Activated CD4-positive, alpha-beta T cell treated with anti-CD3 and anti-CD28 coated beads, Interleukin-2, amount 10 ng/mL, durations not matched to agents 24 days and 14 days (primary cell): ENCODE measurements around the gene GPR17. TPM values are rescaled to one million over a fixed set of nuclear protein-coding genes. Genes with fewer than 3 reads are reported as not detected.

Experiments
- DNase-seq: peaks from one replicate; pipeline ENCODE4 v3.0.0; 2022
- H3K27ac Mint-ChIP-seq: one replicate; pipeline ENCODE4 v1.8.0; 2022; ENCODE audit warnings: mild to moderate bottlenecking, mixed read lengths
- H3K27me3 Mint-ChIP-seq: one replicate; pipeline ENCODE4 v1.8.0; 2022; ENCODE audit warnings: mixed read lengths
- H3K36me3 Mint-ChIP-seq: one replicate; pipeline ENCODE4 v1.8.0; 2022; ENCODE audit warnings: low read depth, mild to moderate bottlenecking, mixed read lengths
- H3K4me1 Mint-ChIP-seq: one replicate; pipeline ENCODE4 v1.8.0; 2021; ENCODE audit warnings: mixed read lengths
- H3K4me3 Mint-ChIP-seq: one replicate; pipeline ENCODE4 v1.8.0; 2022; ENCODE audit warnings: mild to moderate bottlenecking, moderate library complexity, mixed read lengths
- H3K9me3 Mint-ChIP-seq: one replicate; pipeline ENCODE4 v1.8.0; 2021; ENCODE audit warnings: mixed read lengths
- intact Hi-C: fragments of 100-400 bp; cut with micrococcal nuclease; formaldehyde crosslinking; loops from one replicate; pipeline ENCODE4 v1.15.1; 2023
- total RNA-seq: library from RNA; stranded (reverse); gene quantifications from 2 replicates; pipeline ENCODE4 v1.2.3, GENCODE V29; 2022

The GPR17 gene
- total RNA-seq, 1 donor from 2014 or later: not detected

DNA sequence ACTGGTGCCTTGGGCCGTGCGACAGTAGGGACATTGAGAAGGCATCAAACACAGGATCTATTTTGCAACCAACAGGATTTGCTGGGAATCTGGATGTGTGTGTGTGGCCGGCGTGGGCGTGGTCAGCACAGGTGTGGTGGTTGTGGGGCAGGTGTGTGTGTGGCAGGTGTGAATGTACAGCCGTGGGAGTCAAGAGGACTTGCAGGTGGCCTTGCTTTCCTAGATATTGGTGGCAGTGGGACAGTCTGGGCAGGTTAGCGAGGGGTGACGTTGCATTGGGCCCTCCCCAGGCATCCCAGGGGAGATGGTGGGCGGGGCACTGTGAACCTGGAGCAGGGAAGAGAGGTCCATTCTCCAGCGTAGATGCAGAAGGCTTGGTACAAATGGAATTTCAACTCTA, 32.6 kb downstream of the GPR17 start:
- intact Hi-C loops: no loop called here
- Mint-ChIP-seq H3K36me3 (peaks cover 2% of the 10 kb centered on the region), H3K9me3 (no peaks in the 10 kb centered on the region), H3K4me1 (peaks cover 4% of the 10 kb centered on the region), H3K4me3 (no peak overlapping the region), H3K27me3 (peaks cover 47% of the 10 kb centered on the region), H3K27ac (no peak overlapping the region)
- no peak for DNase-seq

DNA sequence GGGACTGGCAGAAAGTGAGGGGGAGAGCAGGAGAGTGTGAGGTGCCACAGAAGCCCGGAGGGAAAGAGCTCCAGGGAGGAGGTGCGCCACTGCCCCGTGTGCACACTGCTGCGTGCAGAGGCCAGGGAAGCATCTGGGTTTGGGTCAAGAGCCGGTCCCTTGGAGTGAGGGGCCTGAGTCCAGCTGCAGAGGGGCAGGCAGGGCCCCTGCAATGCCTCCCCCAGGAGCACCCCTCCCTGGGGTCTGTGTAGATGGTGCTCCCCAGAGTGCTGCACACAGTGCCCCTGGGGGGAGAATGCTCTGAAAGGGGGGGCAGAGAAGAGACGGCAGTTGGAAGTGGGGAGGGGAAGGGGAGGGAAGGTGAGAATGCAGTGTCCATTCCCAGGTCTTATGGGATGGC, 33.0 kb downstream of the GPR17 start:
- H3K9me3 Mint-ChIP-seq: no peaks in the 10 kb centered on the region
- H3K27ac Mint-ChIP-seq: no peak overlapping the region
- H3K4me3 Mint-ChIP-seq: no peak overlapping the region
- H3K27me3 Mint-ChIP-seq: peaks cover 44% of the 10 kb centered on the region
- H3K4me1 Mint-ChIP-seq: peaks cover 4% of the 10 kb centered on the region
- H3K36me3 Mint-ChIP-seq: peaks cover 2% of the 10 kb centered on the region
- no peak for DNase-seq
- intact Hi-C loops: no loop called here

DNA sequence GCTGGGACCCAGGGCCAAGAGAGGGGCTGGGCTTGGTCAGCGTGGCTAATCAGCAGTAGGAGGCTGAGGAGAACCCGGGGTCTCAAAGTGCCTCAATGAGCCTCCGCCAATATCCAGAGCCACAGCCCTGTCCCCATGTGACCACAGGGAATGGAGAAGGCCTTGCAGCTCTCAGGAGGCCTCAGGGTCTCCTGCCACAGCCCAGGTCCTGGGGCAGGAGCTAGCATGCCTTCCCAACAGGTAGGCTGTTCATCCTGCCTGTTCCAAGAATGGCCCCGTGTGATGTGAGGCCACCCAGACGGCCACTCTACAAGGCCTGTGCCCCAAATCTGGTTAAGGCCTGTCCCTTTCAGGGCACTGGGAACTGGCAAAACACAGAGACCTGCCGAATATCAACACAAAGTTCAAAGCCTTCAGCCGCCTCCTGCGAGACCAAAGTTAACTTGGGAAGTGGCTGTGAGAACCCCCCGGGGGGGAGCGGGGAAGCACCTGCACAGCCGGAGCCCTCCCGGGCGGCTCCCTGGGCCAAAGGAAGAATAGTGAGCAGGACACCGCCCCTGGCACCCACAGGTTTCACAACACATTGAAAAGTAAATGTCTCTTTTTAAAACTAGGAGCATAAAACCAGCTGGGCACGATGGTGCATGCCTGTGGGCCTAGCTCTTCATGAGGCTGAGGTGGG, 33.9 kb downstream of the GPR17 start:
- H3K27me3 Mint-ChIP-seq: peaks cover 39% of the 10 kb centered on the region
- intact Hi-C loops: no loop called here
- no peak overlapping the region for H3K4me3 Mint-ChIP-seq
- no peaks in the 10 kb centered on the region for H3K36me3 Mint-ChIP-seq
- DNase-seq: no peak
- H3K4me1 Mint-ChIP-seq: no peaks in the 10 kb centered on the region
- no peaks in the 10 kb centered on the region for H3K9me3 Mint-ChIP-seq
- no peak overlapping the region for H3K27ac Mint-ChIP-seq

DNA sequence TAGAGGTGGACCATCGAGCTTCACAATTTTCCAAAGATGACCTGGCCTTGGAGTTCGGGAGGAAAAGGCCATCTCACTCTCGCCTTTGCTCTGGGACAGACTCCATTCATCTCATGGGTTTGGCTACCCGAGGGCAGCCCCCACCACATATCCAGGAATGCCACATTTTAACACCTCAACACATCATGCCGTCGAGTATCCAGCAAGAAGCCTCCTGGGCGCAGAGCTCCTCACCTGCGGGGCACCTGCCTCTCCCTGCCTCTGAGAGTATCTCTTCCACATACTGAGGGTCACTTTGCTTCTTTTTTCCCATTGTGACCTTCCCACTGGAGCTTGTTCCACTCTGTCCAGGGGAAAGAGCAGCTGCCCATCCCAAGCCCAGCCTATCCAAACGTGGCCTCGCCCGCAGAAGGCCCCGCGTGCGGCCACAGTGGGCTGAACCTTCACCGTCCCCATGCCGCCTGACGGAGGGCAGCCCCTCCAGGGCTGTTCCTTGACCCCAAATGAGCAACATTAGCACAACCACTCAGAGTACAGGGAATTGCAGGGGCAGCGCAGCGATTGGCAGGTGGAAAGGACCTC, 34.8 kb downstream of the GPR17 start:
- no peaks in the 10 kb centered on the region for H3K4me1 Mint-ChIP-seq
- intact Hi-C loops: no loop called here
- no peaks in the 10 kb centered on the region for H3K9me3 Mint-ChIP-seq
- no peaks in the 10 kb centered on the region for H3K36me3 Mint-ChIP-seq
- no peak for DNase-seq
- no peak overlapping the region for H3K4me3 Mint-ChIP-seq
- peaks cover 42% of the 10 kb centered on the region for H3K27me3 Mint-ChIP-seq
- no peak overlapping the region for H3K27ac Mint-ChIP-seq

DNA sequence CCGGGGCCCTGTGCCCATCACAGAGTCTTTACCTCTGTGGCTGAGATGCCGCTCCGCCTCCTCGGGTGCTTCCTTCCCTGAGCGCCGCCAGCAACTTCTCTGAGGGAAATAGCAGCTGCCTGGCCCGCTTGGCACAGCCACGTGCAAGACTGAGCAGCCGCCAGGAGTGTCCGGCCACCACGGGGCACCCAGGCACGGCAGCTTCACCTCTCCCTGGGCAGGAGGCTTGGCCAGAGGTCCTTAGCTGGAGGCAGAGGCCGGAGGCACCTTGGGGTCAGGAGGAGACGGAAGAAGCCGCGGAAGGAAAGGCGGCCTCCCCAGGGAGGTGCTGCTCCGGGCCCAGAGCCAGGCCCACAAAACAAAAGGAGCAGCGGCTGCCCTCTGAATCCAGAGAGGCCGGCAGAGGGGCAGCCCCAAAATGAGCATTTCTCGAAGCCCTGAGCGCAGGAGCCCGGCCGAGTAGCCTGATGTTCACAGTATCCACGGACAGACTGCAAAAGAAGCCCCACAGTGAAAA, 35.4 kb downstream of the GPR17 start:
- DNase-seq: no peak
- intact Hi-C loops: no loop called here
- peaks cover 39% of the 10 kb centered on the region for H3K27me3 Mint-ChIP-seq
- no peak overlapping the region for H3K27ac Mint-ChIP-seq
- no peak overlapping the region for H3K4me3 Mint-ChIP-seq
- no peaks in the 10 kb centered on the region for H3K36me3 Mint-ChIP-seq
- H3K4me1 Mint-ChIP-seq: no peaks in the 10 kb centered on the region
- no peaks in the 10 kb centered on the region for H3K9me3 Mint-ChIP-seq

DNA sequence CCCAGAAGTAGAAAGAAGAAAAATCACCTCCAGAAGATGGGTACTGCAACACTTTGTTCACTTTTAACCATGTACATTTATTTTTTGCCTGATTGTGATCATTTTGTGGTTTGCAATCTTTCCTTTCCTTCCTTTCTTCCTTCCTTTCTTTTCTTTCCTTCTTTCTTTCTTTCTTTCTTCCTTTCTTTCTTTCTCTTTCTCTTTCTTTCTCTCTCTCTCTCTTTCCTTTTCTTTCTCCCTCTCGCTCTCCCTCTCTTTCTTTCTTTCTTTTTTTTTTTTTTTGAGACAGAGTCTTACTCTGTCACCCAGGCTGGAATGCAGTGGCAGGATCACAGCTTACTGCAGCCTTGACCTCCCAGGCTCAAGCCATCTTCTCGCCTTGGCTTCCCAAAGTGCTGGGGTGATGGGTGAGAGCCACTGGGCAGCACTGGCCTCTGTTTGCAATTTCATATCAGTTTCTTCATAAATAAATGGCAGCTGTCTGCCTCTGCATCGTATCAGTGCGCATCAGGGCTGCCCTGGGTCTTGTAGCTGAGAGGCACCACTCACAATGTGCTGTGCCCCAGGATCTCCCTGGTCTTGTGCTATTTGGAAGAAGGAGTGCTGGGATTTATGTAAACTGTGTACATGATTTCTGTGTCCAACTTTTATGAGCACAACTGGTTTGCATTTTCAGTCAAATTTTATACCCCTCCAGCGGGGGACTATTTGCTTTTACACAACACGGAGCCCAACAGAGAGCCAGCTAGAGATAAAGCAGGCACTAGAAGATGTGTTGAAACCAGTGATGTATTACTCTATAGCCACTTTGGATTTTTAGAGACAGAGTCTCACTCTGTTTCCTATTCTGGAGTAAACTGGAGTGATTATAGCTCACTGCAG, 36.3 kb downstream of the GPR17 start:
- Mint-ChIP-seq H3K36me3 (no peaks in the 10 kb centered on the region), H3K4me1 (no peaks in the 10 kb centered on the region), H3K27me3 (peaks cover 38% of the 10 kb centered on the region), H3K27ac (no peak overlapping the region), H3K4me3 (no peak overlapping the region), H3K9me3 (no peaks in the 10 kb centered on the region)
- no peak for DNase-seq
- intact Hi-C loops: no loop called here

DNA sequence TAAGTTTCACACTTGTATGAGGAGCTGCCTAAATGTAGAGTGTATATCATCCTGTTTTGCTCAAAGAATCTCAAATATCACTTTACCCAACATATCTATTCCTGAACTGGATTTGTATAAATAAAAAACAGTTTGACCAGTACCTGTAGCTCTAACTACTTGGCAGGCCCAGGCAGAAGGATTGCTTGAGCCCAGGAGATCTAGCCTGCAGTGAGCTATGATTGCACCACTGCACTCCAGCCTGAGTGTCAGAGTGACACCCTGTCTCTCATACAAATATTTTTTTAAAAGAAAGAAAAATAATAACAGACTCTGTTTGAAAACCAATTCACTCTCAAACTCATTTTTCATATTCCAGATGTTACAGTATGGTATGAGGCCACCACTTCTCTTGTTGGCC, 37.1 kb downstream of the GPR17 start:
- Mint-ChIP-seq H3K4me3 (no peak overlapping the region), H3K27ac (no peak overlapping the region), H3K36me3 (no peaks in the 10 kb centered on the region), H3K27me3 (peaks cover 30% of the 10 kb centered on the region), H3K9me3 (no peaks in the 10 kb centered on the region), H3K4me1 (no peaks in the 10 kb centered on the region)
- DNase-seq: no peak
- intact Hi-C loops: no loop called here

DNA sequence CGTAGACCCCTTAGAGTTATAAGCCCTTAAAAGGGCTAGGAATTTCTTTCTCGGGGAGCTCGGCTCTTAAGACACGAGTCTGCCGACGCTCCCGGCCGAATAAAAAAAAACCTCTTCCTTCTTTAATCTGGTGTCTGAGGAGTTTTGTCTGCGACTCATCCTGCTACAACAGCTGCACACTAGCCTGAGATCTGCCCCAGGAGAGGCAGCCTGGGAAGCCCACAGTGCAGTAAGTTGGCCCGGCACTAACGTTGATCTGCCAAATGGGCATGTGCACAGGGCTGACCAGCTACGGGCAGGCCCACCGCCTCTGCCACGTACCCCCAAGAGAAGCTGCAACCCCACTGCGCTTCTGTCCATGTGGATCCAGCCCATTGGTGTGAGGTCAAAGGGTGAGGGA, 37.8 kb downstream of the GPR17 start:
- Mint-ChIP-seq H3K4me1 (no peaks in the 10 kb centered on the region), H3K36me3 (no peaks in the 10 kb centered on the region), H3K27ac (no peak overlapping the region), H3K4me3 (no peak overlapping the region), H3K9me3 (peaks cover 2% of the 10 kb centered on the region), H3K27me3 (peaks cover 27% of the 10 kb centered on the region)
- intact Hi-C loops: no loop called here
- DNase-seq: no peak

DNA sequence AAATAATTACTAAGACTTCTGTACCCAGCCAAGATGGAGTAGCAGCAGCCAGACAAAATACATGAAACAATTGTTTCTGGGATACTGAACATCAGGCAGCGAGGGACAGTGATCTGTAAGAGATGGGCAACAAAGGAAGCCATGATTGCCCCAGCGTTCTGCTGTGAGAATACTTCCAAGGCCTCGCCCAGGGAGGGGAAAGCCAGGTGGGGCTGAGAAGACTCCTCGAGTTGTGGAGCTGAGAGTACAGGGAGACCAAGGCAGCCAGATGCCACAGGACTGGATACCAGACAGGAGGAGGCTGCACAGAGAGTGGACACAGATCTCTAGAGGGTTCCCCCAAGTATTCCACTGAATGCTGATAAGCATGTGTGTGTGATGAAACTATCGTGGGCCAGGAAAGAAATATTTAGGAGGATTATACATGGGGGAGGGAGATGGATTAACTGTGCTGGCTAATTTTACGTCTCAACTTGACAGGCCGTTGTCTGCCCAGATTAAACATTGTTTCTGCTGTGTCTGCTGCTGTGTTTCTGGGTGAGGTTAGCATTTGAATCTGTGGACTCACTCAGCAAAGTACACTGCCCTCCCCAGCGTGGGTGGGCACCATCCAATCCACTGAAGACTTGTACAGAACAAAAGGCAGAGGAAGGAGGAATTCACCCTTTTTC, 39.6 kb downstream of the GPR17 start:
- Mint-ChIP-seq H3K4me3 (no peak overlapping the region), H3K27ac (no peak overlapping the region)
- intact Hi-C loops: no loop called here

DNA sequence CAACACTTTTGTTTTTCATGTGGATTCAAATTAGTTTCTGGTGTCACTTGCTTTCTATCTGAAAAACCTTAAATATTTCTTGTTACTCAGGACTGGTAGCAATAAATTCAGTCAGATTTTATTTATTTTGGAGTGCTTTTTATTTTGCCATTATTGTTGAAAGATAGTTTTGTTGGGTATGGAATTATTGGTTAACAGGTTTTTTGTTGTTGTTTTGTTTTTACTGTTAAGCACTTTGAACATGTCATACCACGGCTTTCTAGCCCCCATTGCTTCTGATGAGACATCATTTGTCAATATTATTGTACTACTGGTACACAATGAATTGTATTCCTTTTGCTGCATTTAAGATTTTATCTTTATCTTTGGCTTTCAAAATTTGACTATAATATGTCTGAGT, 42.5 kb downstream of the GPR17 start:
- H3K4me3 Mint-ChIP-seq: no peak overlapping the region
- peaks cover 21% of the 10 kb centered on the region for H3K27me3 Mint-ChIP-seq
- H3K36me3 Mint-ChIP-seq: no peaks in the 10 kb centered on the region
- no peaks in the 10 kb centered on the region for H3K4me1 Mint-ChIP-seq
- DNase-seq: no peak
- peaks cover 17% of the 10 kb centered on the region for H3K9me3 Mint-ChIP-seq
- intact Hi-C loops: no loop called here
- H3K27ac Mint-ChIP-seq: no peak overlapping the region

More for the DNA sequence above, 39.6 kb downstream of the GPR17 start:
- DNase-seq: peak; percentile 51
- Mint-ChIP-seq H3K36me3 (no peaks in the 10 kb centered on the region), H3K4me1 (no peaks in the 10 kb centered on the region), H3K9me3 (peaks cover 3% of the 10 kb centered on the region), H3K27me3 (peaks cover 28% of the 10 kb centered on the region)

DNA sequence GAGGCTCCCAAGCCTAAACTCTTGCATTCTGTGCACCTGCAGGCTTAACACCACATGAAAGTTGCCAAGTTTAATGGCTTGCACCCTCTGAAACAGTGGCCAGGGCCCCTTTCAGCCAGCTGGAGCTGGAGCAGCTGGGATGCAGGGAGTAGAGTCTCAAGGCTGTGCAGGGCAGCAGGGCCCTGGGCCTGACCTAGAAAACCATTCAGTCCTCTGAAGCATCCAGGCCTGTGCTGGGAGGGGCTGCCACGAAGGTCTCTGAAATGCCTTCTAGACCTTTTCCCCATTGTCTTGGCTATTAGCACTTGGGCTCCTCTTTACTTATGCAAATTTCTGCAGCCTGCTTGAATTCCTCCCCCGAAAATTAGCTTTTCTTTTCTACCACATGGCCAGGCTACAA, 44.7 kb downstream of the GPR17 start:
- peaks cover 13% of the 10 kb centered on the region for H3K27me3 Mint-ChIP-seq
- H3K9me3 Mint-ChIP-seq: peaks cover 17% of the 10 kb centered on the region
- intact Hi-C loops: no loop called here

DNA sequence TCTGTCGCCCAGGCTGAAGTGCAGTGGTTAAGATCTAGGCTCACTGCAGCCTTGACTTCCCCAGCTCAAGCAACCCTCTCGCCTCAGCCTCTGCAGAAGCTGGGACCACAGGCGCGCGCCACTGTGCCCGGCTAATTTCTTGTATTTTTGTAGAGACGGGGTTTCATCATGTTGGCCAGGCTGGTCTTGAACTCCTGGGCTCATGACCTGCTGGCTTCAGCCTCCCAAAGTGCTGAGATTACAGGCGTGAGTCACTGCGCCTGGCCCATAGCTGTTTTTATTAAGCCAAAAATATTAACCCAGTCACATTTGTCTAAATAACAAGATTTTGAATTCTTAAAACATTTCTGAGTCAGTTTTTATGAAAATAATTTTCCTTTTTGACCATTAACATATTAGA, 49.0 kb downstream of the GPR17 start:
- DNase-seq: no peak
- Mint-ChIP-seq H3K9me3 (peaks cover 14% of the 10 kb centered on the region), H3K36me3 (no peaks in the 10 kb centered on the region), H3K27me3 (no peaks in the 10 kb centered on the region), H3K27ac (no peak overlapping the region), H3K4me1 (no peaks in the 10 kb centered on the region), H3K4me3 (no peak overlapping the region)
- intact Hi-C loops: no loop called here

More for the DNA sequence above, 44.7 kb downstream of the GPR17 start:
- no peaks in the 10 kb centered on the region for H3K4me1 Mint-ChIP-seq
- no peak overlapping the region for H3K4me3 Mint-ChIP-seq
- no peak for DNase-seq
- no peaks in the 10 kb centered on the region for H3K36me3 Mint-ChIP-seq
- no peak overlapping the region for H3K27ac Mint-ChIP-seq

DNA sequence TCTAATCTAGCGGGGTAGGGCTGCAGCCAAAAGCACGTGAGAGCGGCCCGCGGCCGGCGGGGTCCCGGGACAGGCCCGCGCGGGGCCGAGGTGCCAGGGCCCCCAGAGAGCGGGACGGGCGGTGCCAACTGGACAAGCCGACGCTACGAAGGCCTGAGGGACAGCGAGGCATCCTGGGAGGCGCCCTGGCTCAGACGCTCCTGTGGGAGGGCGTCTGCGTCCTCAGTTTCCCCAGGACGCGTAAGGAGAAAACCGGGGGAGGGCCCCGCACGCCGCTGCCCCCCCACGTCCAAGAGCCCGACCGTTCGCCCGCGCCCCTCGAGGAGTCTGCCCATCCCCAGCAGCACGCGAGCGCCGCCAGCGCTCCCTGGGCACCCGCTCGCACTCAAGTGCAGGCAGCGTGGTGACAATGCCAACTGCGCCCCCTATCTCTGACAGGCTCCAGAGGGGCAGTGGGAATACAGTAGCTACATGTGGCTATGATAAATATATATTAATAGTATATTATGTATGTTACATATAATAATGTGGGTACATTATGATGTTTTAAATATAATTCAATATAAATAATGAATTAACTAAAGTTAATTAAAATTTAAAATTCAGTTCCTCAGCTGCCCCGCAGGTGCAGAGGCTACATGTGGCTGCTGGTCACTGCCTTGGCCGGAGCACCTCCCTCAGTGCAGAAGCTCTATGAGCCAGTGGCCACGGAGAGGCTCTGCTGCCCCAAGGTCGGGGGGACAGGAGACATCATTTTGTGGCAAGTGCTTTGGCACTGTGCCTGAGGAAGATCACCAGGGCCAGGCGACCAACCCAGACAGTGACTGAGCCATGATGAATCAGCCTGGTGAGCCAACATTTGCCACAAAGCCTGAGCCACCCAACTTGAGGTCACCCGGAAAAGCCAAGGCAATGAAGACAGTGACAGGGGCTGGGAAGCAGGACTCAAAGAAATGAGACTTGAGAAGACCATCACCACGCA, 49.8 kb downstream of the GPR17 start:
- H3K9me3 Mint-ChIP-seq: peaks cover 13% of the 10 kb centered on the region
- H3K27me3 Mint-ChIP-seq: no peaks in the 10 kb centered on the region

More for the DNA sequence above, 49.8 kb downstream of the GPR17 start:
- intact Hi-C loops: no loop called here
- no peak overlapping the region for H3K27ac Mint-ChIP-seq
- peak; percentile 82 for DNase-seq
- H3K4me1 Mint-ChIP-seq: peaks cover 6% of the 10 kb centered on the region
- no peaks in the 10 kb centered on the region for H3K36me3 Mint-ChIP-seq
- H3K4me3 Mint-ChIP-seq: no peak overlapping the region
